Measurements from ENCODE around the gene TRIM17.

DNA sequence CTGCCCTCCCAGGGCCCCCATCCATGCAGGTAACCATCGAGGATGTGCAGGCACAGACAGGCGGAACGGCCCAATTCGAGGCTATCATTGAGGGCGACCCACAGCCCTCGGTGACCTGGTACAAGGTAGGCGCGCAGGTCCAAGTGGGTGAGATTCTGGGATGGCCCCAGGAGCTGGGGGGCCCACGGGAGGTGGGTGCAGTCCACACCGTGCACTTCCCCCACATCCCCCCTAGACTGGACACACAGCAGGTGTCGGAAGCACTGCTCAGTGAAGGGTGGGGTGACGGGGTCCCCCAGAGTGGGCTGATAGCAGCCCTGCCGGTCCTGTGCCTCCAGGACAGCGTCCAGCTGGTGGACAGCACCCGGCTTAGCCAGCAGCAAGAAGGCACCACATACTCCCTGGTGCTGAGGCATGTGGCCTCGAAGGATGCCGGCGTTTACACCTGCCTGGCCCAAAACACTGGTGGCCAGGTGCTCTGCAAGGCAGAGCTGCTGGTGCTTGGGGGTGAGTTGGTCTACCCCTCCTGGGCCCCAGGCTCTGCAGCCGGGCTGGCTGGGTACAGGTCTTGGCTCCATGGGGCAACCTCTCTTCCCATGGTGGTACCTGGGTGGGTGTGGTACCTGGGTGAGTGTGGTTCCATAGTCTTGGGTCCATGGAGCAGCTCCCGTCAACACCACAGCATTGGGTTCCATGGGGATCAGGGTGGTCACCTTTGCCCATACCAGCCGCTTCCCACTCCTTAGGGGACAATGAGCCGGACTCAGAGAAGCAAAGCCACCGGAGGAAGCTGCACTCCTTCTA lies 50.4 kb downstream of the TRIM17 start:
- TF ChIP-seq POLR2A (IDR thresholded peaks at IDR 0.05; ENCODE audit: low read depth, low read length) (no peak), TAF1 (IDR thresholded peaks at IDR 0.05; ENCODE audit: low read depth, low read length) (no peak), POLR2AphosphoS5 (IDR thresholded peaks at IDR 0.05; ENCODE audit: low read depth, low read length) (no peak), PAX5 (IDR thresholded peaks at IDR 0.05; ENCODE audit: insufficient read depth, low read length, severe bottlenecking) (no peak)

All from GM12891 (cell line).